ENCODE data around the gene GOSR1.
"Not testable (repeated sequence)": the region's sequence is repeated elsewhere in the genome, so short reads cannot be mapped to it uniquely, and the experiment has no call there.

Gene GOSR1

GRCh38 chr17:30547778-30548573 lies 70.8 kb downstream of the GOSR1 start:
- DNase-seq, result no peak
- H3K27ac ChIP-seq (ENCODE audit: low read length), result no peak overlapping the region
- H3K9me2 ChIP-seq (replicated peaks; ENCODE audit: insufficient read depth, low read length), result no peaks in the 10 kb centered on the region
- H3K36me3 ChIP-seq (replicated peaks; ENCODE audit: insufficient read depth, low read length), result no peaks in the 10 kb centered on the region
- no peaks in the 10 kb centered on the region for H3K79me2 ChIP-seq (ENCODE audit: low read length)
- H4K20me1 ChIP-seq (ENCODE audit: insufficient read depth, low read length), result no peaks in the 10 kb centered on the region
- no peak overlapping the region for H3K9ac ChIP-seq (ENCODE audit: low read length)
- no peak overlapping the region for H2AFZ ChIP-seq (ENCODE audit: low read length)
- no peaks in the 10 kb centered on the region for H3K27me3 ChIP-seq (replicated peaks; ENCODE audit: insufficient read depth, low read length)
- H3K4me2 ChIP-seq (ENCODE audit: low read depth, low read length), result no peak overlapping the region
- H3K4me1 ChIP-seq (ENCODE audit: low read length), result no peaks in the 10 kb centered on the region
- H3K9me3 ChIP-seq (replicated peaks; ENCODE audit: insufficient read depth, low read length), result no peaks in the 10 kb centered on the region
- no peak overlapping the region for H3K4me3 ChIP-seq (ENCODE audit: low read length)
- no peaks in the 10 kb centered on the region for H3F3A ChIP-seq (ENCODE audit: insufficient read depth, low read length)
- no peak for TF ChIP-seq CTCF (IDR thresholded peaks at IDR 0.05; ENCODE audit: low read length)
- no peak for TF ChIP-seq EZH2 (optimal IDR thresholded peaks at IDR 0.05; ENCODE audit: low read depth, low read length)
- no peak for TF ChIP-seq EZH2phosphoT487 (IDR thresholded peaks at IDR 0.05; ENCODE audit: low read length)

- not testable (repeated sequence) for H3K9me3 ChIP-seq (replicated peaks; ENCODE audit: insufficient read depth, low read length); H3K9ac ChIP-seq (ENCODE audit: low read length); H2AFZ ChIP-seq (ENCODE audit: low read length); H3K27ac ChIP-seq (ENCODE audit: low read length); H3K79me2 ChIP-seq (ENCODE audit: low read length); H3K36me3 ChIP-seq (replicated peaks; ENCODE audit: insufficient read depth, low read length); DNase-seq; H3K27me3 ChIP-seq (replicated peaks; ENCODE audit: insufficient read depth, low read length); H4K20me1 ChIP-seq (ENCODE audit: insufficient read depth, low read length); H3K9me2 ChIP-seq (replicated peaks; ENCODE audit: insufficient read depth, low read length); H3K4me2 ChIP-seq (ENCODE audit: low read depth, low read length); H3K4me1 ChIP-seq (ENCODE audit: low read length); H3K4me3 ChIP-seq (ENCODE audit: low read length); H3F3A ChIP-seq (ENCODE audit: insufficient read depth, low read length)
These were observed 72.0 kb downstream of the GOSR1 start for GRCh38 chr17:30549181-30549580.

GRCh38 chr17:30549864-30550511 lies 72.8 kb downstream of the GOSR1 start:
- H4K20me1 ChIP-seq (ENCODE audit: insufficient read depth, low read length), result no peaks in the 10 kb centered on the region
- H3K27ac ChIP-seq (ENCODE audit: low read length), result no peak overlapping the region
- no peak overlapping the region for H3K4me3 ChIP-seq (ENCODE audit: low read length)
- DNase-seq, result no peak
- H3K9me2 ChIP-seq (replicated peaks; ENCODE audit: insufficient read depth, low read length), result no peaks in the 10 kb centered on the region
- H3K4me1 ChIP-seq (ENCODE audit: low read length), result no peaks in the 10 kb centered on the region
- TF ChIP-seq CTCF (IDR thresholded peaks at IDR 0.05; ENCODE audit: low read length) (no peak), EZH2phosphoT487 (IDR thresholded peaks at IDR 0.05; ENCODE audit: low read length) (no peak), EZH2 (optimal IDR thresholded peaks at IDR 0.05; ENCODE audit: low read depth, low read length) (no peak)
- no peaks in the 10 kb centered on the region for H3K27me3 ChIP-seq (replicated peaks; ENCODE audit: insufficient read depth, low read length)
- H3F3A ChIP-seq (ENCODE audit: insufficient read depth, low read length), result no peaks in the 10 kb centered on the region
- H3K36me3 ChIP-seq (replicated peaks; ENCODE audit: insufficient read depth, low read length), result no peaks in the 10 kb centered on the region
- no peak overlapping the region for H2AFZ ChIP-seq (ENCODE audit: low read length)
- H3K9me3 ChIP-seq (replicated peaks; ENCODE audit: insufficient read depth, low read length), result no peaks in the 10 kb centered on the region
- H3K79me2 ChIP-seq (ENCODE audit: low read length), result no peaks in the 10 kb centered on the region
- H3K4me2 ChIP-seq (ENCODE audit: low read depth, low read length), result no peak overlapping the region
- H3K9ac ChIP-seq (ENCODE audit: low read length), result no peak overlapping the region
